Measurements from ENCODE around the gene PLPPR2.
A peak's percentile ranks its signal among the peaks of the same experiment; 100 is the strongest.
"Not testable (repeated sequence)": the region's sequence is repeated elsewhere in the genome, so short reads cannot be mapped to it uniquely, and the experiment has no call there.

The PLPPR2 gene

GRCh38 chr19:11373885-11374432 lies 18.7 kb downstream of the PLPPR2 start:
- no peak for DNase-seq

GRCh38 chr19:11374433-11375142 lies 19.4 kb downstream of the PLPPR2 start, which contains the start of gene SWSAP1:
Gene SWSAP1 (plus strand): TSS chr19:11374666. CDS start chr19:11374681, 15 bp downstream.
- DNase-seq = peak; percentile 99

DNA sequence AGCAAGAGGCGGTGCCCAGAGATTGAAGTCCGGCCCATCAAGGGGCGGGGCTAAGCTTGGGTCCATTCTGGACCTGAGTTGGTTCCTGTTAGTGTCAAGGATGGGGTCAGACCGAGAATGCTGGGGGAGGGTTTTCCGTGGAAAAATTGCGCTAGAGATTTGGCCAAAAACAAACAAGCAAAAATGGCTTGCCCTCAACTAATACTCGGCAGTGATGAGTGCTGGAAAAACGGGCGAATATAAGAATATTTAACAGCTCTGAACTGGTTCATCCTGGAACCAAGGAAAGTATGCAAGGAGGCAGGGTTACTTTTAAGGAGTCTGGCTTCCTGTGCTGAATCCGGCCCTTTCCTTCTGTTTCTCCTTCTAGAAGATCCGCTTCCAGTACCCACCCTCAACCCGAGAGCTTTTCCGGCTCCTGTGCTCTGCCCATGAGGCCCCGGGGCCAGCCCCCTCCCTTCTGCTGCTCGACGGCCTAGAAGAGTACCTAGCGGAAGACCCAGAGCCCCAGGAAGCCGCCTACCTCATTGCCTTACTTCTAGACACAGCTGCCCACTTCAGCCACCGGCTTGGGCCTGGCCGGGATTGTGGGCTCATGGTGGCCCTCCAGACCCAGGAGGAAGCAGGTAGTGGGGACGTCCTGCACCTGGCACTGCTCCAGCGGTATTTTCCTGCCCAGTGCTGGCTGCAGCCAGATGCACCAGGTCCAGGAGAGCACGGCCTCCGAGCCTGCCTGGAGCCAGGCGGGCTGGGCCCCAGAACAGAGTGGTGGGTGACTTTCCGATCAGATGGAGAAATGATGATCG lies 20.1 kb downstream of the PLPPR2 start:
- no peak for DNase-seq

GRCh38 chr19:11377237-11377636 lies 22.0 kb downstream of the PLPPR2 start:
- DNase-seq = no peak

DNA sequence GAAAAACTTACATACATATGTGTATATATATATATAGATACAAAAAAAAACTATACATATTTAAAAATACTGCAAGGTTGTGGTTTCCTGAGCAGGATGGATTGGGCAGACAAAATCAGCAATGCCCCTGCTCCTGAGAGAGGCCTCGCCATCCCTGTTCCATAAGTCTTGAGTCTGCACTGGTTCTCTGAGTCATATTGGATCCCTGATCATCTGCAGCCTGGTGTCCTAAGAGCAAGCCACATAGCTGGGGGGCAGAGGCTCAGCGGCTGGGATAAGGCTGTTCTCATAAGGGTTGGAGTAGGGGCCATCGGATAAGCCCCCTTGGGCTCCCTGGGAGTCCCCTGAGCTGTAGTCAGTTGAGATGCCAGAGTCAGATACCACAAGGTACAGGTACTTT lies 22.5 kb downstream of the PLPPR2 start:
- DNase-seq = no peak

DNA sequence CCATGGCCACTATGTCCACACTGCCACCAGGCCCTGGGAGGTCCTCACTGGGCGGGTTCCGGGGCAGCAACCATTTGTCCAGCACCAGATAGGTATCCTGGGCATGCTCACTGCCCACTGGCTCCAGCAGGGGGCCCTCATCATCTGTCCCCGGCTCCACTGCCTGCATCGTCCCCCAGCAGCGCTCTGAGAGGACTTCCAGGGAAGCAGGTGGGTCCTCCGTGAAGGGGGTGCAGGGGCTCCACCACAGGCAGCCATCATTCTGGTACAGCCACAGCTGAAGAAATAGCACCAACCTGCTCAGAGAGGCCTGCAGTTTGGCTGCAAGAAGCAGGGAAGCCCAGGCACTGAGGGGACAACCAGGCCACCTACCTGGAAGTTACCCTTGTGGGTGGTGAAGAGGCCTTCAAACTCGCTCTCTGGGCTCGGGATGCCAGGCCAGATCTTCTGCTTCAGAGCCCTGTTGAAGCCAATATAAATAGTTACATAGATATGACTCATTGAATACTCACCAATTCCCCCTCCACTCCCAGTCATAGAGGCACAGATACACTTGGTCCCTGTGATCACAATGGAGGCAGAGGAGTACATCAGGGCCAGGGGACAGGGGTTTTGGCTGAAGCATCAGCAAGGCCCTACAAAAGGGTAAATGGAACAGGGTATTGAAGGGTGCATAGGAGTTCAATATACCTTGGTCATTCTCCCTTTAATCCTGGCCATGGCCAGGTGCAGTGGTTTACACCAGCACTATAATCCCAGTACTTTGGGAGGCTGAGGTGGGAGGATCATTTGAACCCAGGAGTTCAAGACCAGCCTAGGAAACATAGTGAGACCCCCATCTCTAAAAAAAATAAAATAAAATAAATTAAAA lies 23.3 kb downstream of the PLPPR2 start:
- DNase-seq = no peak

DNA sequence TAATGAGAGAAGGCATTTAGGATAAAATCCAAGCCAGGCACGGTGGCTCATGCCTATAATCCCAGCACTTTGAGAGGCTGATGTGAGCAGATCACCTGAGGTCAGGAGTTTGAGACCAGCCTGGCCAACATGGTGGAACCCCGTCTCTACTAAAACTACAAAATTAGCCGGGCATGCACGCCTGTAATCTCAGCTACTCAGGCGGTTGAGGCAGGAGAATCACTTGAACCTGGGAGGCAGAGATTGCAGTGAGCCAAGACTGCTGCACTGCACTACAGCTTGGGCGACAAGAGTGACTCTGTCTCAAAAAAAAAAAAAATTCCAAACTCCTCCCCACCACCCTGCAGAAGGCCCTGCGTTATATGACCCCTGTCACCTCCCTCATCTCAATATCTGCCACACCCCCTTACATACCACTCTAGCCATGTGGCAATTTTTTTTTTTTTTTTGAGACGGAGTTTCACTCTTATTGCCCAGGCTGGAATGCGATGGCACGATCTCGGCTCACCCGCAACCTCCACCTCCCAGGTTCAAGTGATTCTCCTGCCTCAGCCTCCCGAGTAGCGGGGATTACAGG lies 24.1 kb downstream of the PLPPR2 start:
- DNase-seq = not testable (repeated sequence)

DNA sequence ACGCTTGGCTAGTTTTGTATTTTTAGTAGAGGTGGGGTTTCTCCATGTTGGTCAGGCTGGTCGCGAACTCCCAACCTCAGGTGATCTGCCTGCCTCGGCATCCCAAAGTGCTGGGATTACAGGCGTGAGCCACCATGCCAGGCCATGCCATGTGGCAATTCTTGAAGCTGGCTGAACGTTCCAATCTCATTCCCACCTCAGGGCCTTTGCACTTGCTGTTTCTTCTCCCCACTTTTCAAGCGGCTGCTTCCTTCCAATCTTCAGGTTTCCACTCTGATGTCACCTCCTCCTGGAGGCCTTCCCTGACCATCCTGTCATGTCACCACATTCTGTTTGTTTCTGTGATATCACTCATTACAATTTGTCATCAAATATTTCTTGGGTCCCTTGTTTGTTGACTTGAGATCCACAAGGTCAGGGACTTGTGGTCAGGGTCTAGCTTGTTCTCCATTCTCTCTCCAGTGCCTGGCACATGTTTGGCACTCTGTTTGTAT lies 24.7 kb downstream of the PLPPR2 start:
- DNase-seq = no peak

GRCh38 chr19:11380653-11381537 lies 25.7 kb downstream of the PLPPR2 start:
- peak; percentile 94 for DNase-seq

DNA sequence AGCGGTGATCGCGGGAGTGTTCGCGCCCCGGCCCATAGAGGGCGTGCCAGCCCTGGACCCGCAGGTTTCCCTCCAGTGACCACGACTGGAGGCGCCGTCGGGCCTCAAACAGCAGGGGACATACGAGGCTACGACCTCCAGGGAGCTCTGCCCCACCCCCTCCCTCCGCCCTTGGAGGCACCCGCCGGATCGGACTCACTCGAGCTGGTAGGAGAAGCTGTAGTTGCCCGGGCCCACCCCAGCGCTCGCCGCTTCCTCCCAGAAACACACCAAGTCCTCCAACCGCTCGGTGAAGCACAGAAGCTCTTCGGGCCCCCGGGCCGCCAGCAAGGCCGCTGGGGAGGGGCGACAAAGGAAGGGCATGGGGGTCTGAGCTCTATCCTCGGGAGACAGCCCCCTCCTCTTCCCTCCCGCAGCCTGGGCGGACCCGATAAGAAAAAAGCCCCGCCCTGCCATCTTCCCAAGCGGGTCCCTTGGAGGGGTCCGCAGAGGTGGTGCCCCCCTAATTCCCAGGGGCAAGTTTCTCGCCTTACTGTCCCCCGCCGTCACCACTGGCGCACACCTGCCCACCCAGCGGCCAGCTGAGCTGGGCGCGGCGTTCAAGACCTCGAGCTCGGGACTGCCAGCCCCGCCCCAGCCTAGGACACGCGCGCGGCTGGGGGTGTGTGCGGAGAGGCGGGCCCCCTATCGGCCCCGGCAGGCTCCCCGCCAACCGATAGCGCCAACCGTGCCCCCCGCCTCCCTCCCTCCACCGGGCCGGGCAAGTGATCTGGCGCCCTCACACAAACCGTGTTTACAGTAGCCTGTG lies 27.9 kb downstream of the PLPPR2 start:
- DNase-seq = no peak

DNA sequence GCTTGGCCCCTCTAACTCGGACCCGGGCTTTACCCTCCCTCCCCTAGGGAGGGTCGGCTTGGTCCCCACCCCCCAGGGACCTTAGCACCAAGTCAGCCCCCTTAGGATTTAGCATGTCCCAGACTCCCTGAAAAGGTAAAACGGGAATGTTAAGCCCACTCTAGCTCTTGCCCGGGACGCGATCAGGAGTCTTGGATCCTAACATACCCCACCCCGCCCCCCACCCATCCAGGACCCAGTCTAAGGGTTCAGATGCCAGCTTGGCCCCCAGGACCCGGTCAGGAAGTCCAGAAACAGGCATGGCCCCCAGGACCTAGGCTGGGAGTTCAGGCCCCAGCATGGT lies 28.4 kb downstream of the PLPPR2 start:
- no peak for DNase-seq

GRCh38 chr19:11384778-11385129 lies 29.5 kb downstream of the PLPPR2 start:
- no peak for DNase-seq

- no peak for DNase-seq
These were observed 32.2 kb downstream of the PLPPR2 start for GRCh38 chr19:11387162-11388034.

- DNase-seq = no peak
These were observed 35.1 kb downstream of the PLPPR2 start for GRCh38 chr19:11390359-11390758.

DNA sequence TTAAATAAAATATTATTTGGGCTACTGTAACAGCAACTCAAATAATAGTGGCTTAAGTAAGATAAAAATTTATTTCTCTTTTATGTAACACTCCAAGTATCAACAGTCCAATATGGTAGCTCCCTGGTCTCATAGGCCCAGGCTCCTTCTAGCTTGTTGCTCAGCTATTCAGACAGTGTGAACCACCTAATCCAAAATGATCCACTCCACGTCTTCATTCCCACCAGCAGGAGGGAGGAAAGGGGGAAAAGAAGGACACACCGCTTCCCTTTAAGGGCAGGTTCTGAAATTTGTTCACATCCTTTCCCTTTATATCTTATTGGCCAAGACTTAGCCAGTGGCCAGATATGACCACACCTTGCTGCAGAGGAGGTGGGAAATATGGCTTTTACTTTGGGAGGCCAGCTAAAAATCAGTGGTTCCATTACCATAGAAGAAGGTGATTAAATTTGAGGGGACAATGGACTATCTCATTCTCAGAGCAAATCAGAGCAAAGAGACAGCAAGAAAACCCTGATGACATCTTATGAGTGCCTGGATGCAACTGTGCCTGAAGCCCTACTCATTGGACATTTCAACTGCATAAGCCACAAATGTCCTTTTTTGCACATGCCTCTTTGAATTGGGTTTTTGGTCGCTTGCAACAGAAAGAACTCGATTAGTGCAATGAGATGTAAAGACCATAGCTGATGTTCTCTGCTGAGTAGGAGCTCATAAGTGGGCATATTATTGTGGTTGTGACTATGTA lies 35.9 kb downstream of the PLPPR2 start:
- DNase-seq = no peak

GRCh38 chr19:11397089-11397610 lies 41.9 kb downstream of the PLPPR2 start:
- DNase-seq = no peak

DNA sequence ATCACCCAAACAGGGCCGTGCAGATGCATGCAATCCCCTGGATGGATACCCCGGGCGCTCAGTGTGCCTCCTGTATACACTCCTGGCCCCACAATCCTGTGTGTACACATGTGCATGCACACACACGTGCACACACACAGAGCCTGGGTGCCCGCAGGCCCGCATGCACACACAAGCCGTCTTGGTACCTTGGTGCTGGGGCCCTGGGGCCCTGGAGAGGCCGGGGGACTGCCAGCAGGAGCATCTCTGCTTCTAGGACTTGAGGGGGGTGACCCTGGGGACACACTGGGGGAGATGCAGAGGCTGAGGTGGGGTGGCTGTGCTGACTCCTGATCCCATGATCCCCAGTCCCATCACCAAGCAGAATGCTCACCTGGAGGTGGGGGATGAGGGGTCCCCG lies 44.4 kb downstream of the PLPPR2 start:
- DNase-seq = no peak

- no peak for DNase-seq
These were observed 45.6 kb downstream of the PLPPR2 start for GRCh38 chr19:11400798-11401197.
